HepG2 (cell line): ENCODE data around the gene KRTAP10-4. TPM values are rescaled to one million over a fixed set of nuclear protein-coding genes. Genes with fewer than 3 reads are reported as not detected.

Experiments
- ATAC-seq: fragments of 200-7000 bp; cut with Tn5 transposase; 3 replicates; pipeline ENCODE4 v1.9.1; 2020; ENCODE audit warnings: mild to moderate bottlenecking, moderate library complexity
- BruUV-seq: library from RNA; stranded (reverse); fragments of 400-500 nt; replicated peaks from 2 replicates; lab custom pipeline; 2021; lab: Mats Ljungman, UMichigan
- CTCF ChIA-PET: fragments of 300-600 bp; formaldehyde crosslinking; extraction: SDS; loops from one replicate; lab custom pipeline; 2021; ENCODE audit warnings: low total read pairs, inconsistent platforms, low intra/inter-chr PET ratio; lab: Yijun Ruan, JAX
- POLR2A ChIA-PET: fragments of 350-600 bp; sonication (Branson Sonifier 250); formaldehyde crosslinking; loops from one replicate; lab custom pipeline; 2020; ENCODE audit warnings: antibody characterized with exemption, inconsistent platforms; lab: Yijun Ruan, JAX
- DNase-seq: peaks from one replicate; pipeline ENCODE4 v3.0.0-alpha.2; 2015; ENCODE audit warnings: low spot score
- FAIRE-seq: peaks from 3 replicates; lab custom pipeline; 2011; peaks lifted over from hg19 to GRCh38; lab: Jason Lieb, UNC
- H2AFZ ChIP-seq: one replicate; pipeline ENCODE4 v1.6.1; 2011; ENCODE audit warnings: low read length, inconsistent platforms
- H3K27ac ChIP-seq: fragments of 300-600 bp; 3 replicates; pipeline ENCODE4 v1.8.0; 2011; ENCODE audit warnings: mixed run types, mild to moderate bottlenecking, mixed read lengths, low read length, inconsistent platforms; ENCODE audit not compliant: insufficient read depth; ENCODE audit errors: extremely low read length
- H3K27me3 ChIP-seq, 2 experiments: fragments of 200-600 bp in 1 of 2; 2 replicates in 1 of 2; 3 replicates in 1 of 2; pipeline versions ENCODE4 v1.6.0 to v1.8.0; 2011; ENCODE audit warnings: low read length in 2 of 2, mild to moderate bottlenecking in 2 of 2, moderate library complexity in 2 of 2, inconsistent platforms in 1 of 2; ENCODE audit not compliant: insufficient read depth in 2 of 2, control insufficient read depth in 1 of 2
- H3K36me3 ChIP-seq, 2 experiments: fragments of 200-600 bp in 1 of 2; replicated peaks in 1 of 2; 2 replicates in 1 of 2; 3 replicates in 1 of 2; pipeline versions ENCODE4 v1.5.1 to v1.8.0; 2011; ENCODE audit warnings: low read length in 2 of 2, inconsistent platforms in 1 of 2; ENCODE audit not compliant: insufficient read depth in 2 of 2, control insufficient read depth in 1 of 2
- H3K4me1 ChIP-seq: 2 replicates; pipeline ENCODE4 v1.5.1; 2012; ENCODE audit warnings: low read length, inconsistent platforms; ENCODE audit not compliant: insufficient read depth
- H3K4me2 ChIP-seq: 2 replicates; pipeline ENCODE4 v1.6.0; 2011; ENCODE audit warnings: low read depth, low read length, inconsistent platforms
- H3K4me3 ChIP-seq, 3 experiments: fragments of 200-600 bp in 1 of 3; sonication (generic), shearing (Covaris generic) in 1 of 3; replicated peaks in 1 of 3; 2 replicates each; pipeline ENCODE4 v1.5.1; 2011 to 2016; ENCODE audit warnings: low read length in 3 of 3, inconsistent platforms in 2 of 3, low read depth in 2 of 3, mild to moderate bottlenecking in 2 of 3, control low read depth in 1 of 3, mixed read lengths in 1 of 3; ENCODE audit not compliant: insufficient read depth in 1 of 3
- H3K79me2 ChIP-seq: one replicate; pipeline ENCODE4 v1.6.1; 2011; ENCODE audit warnings: low read length, inconsistent platforms; ENCODE audit not compliant: insufficient read depth
- H3K9ac ChIP-seq: 2 replicates; pipeline ENCODE4 v1.6.0; 2011; ENCODE audit warnings: mild to moderate bottlenecking, low read depth, low read length, inconsistent platforms; ENCODE audit not compliant: insufficient read depth
- H3K9me3 ChIP-seq: 2 replicates; pipeline ENCODE4 v1.5.1; 2012; ENCODE audit warnings: mild to moderate bottlenecking, low read length
- H4K20me1 ChIP-seq: 2 replicates; pipeline ENCODE4 v1.6.0; 2011; ENCODE audit warnings: inconsistent platforms, mild to moderate bottlenecking, low read length, moderate library complexity; ENCODE audit not compliant: insufficient read depth
- CEBPZ ChIP-seq: IDR thresholded peaks from 2 replicates; pipeline ENCODE4 v1.6.1; 2012; ENCODE audit warnings: low read length, improper control_type of control experiment
- DPF2 ChIP-seq: sonication (generic); formaldehyde crosslinking; IDR thresholded peaks from 2 replicates; pipeline ENCODE4 v1.4.0; 2020; ENCODE audit warnings: mild to moderate bottlenecking, low read depth, missing genetic modification reagents, borderline replicate concordance
- ETS1 ChIP-seq: sonication (generic); formaldehyde crosslinking; IDR thresholded peaks from 2 replicates; pipeline ENCODE4 v1.4.0; 2020; ENCODE audit warnings: missing genetic modification reagents
- HDAC1 ChIP-seq: sonication (generic); formaldehyde crosslinking; IDR thresholded peaks from 2 replicates; pipeline ENCODE4 v1.5.1; 2020; ENCODE audit warnings: mild to moderate bottlenecking, missing genetic modification reagents
- MTA3 ChIP-seq: sonication (generic); formaldehyde crosslinking; IDR thresholded peaks from 2 replicates; pipeline ENCODE4 v1.4.0; 2020; ENCODE audit warnings: missing genetic modification reagents
- PCBP1 ChIP-seq: fragments of 200-400 bp; formaldehyde crosslinking; IDR thresholded peaks from 2 replicates; pipeline ENCODE4 v1.6.1; 2017; ENCODE audit warnings: mild to moderate bottlenecking, low read depth, low read length, borderline replicate concordance
- RFX1 ChIP-seq: fragments of 450-650 bp; IDR thresholded peaks from 2 replicates; pipeline ENCODE4 v1.6.1; 2017
- SP5 ChIP-seq: IDR thresholded peaks from 2 replicates; pipeline ENCODE4 v1.6.1; 2016; ENCODE audit warnings: low read depth, borderline replicate concordance
- TEAD2 ChIP-seq: sonication (generic); formaldehyde crosslinking; IDR thresholded peaks from 2 replicates; pipeline ENCODE4 v1.9.0; 2021; ENCODE audit warnings: missing genetic modification reagents
- TEAD3 ChIP-seq: optimal IDR thresholded peaks from 2 replicates; pipeline ENCODE3; 2016; ENCODE audit warnings: borderline replicate concordance
- ZBTB7B ChIP-seq: sonication (generic); formaldehyde crosslinking; IDR thresholded peaks from 2 replicates; pipeline ENCODE4 v1.4.0; 2020; ENCODE audit warnings: missing genetic modification reagents
- ZNF354B ChIP-seq: sonication (generic); formaldehyde crosslinking; IDR thresholded peaks from 2 replicates; pipeline ENCODE4 v1.8.0; 2022; ENCODE audit warnings: mild to moderate bottlenecking, missing genetic modification reagents
- ZNF513 ChIP-seq: sonication (generic); formaldehyde crosslinking; conservative IDR thresholded peaks from 2 replicates; pipeline ENCODE4 v1.5.0; 2020; ENCODE audit warnings: missing genetic modification reagents
- ZNF816 ChIP-seq: sonication (generic); formaldehyde crosslinking; IDR thresholded peaks from 2 replicates; pipeline ENCODE4 v1.8.0; 2022; ENCODE audit warnings: missing genetic modification reagents, mild to moderate bottlenecking, borderline replicate concordance
- ZNF839 ChIP-seq: sonication (generic); formaldehyde crosslinking; IDR thresholded peaks from 2 replicates; pipeline ENCODE4 v1.4.0; 2020; ENCODE audit warnings: missing genetic modification reagents, mild to moderate bottlenecking, borderline replicate concordance
- WGBS: methylation state at CpG from one replicate; pipeline ENCODE4 v1.1.6; 2017; ENCODE audit warnings: low lambda C conversion rate; 5-methylcytosine and 5-hydroxymethylcytosine counted together
- in situ Hi-C: cut with HindIII; loops from 2 replicates; pipeline ENCODE4 v1.10.0; 2017; ENCODE audit warnings: low pct_unique_long_range_greater_than_20kb; ENCODE audit not compliant: extremely low pct_ligation_motif_present
- intact Hi-C: fragments of 100-400 bp; cut with micrococcal nuclease; formaldehyde crosslinking; loops from one replicate; pipeline ENCODE4 v1.10.0; 2022; ENCODE audit not compliant: unreplicated experiment
- polyA plus RNA-seq, 8 experiments: library from polyadenylated mRNA; depleted of rRNA in 3 of 8; stranded (reverse) in 7 of 8; unstranded in 1 of 8; fragments of >200 nt; fragmentation: Illumina TruSeq in 4 of 8; extraction: Trizol in 4 of 8; gene quantifications; 2 replicates each; pipeline versions ENCODE4 v1.2.1 to v1.2.3, GENCODE V29; 2011 to 2016; ENCODE audit warnings: low read depth in 4 of 8, missing spikeins in 1 of 8, mixed read lengths in 1 of 8; ENCODE audit not compliant: insufficient read depth in 1 of 8
- total RNA-seq, 5 experiments: library from RNA; depleted of rRNA; stranded (reverse); fragments of >200 nt; fragmentation: Illumina TruSeq; extraction: Trizol; gene quantifications; 2 replicates each; pipeline ENCODE4 v1.2.3, GENCODE V29; 2016; ENCODE audit warnings: low read depth in 1 of 5

The KRTAP10-4 gene
- total and polyA plus RNA-seq, 2 of the 13 experiments (the other 11 are each of a cell fraction or from before 2014, with no cell fraction given): not detected

GRCh38 chr21:44579056-44579832 lies 5.7 kb downstream of the KRTAP10-4 start:
- no peak for DNase-seq
- H2AFZ ChIP-seq: no peak overlapping the region
- ChIA-PET CTCF (no interaction called here), POLR2A (no interaction called here)
- H3K4me1 ChIP-seq: peaks cover 15% of the 10 kb centered on the region
- no peaks in the 10 kb centered on the region for H4K20me1 ChIP-seq
- H3K36me3 ChIP-seq: no peaks in the 10 kb centered on the region
- H3K9me3 ChIP-seq: peaks cover 13% of the 10 kb centered on the region
- TF ChIP-seq ZNF839: no peak
- no peak for TF ChIP-seq ZNF513
- no peak for TF ChIP-seq ZNF354B (CRISPR knock-in tag)
- no peak for TF ChIP-seq TEAD3
- no peak for TF ChIP-seq MTA3 (CRISPR knock-in tag)
- no peak for TF ChIP-seq HDAC1 (CRISPR knock-in tag)
- no peak for TF ChIP-seq CEBPZ
- TF ChIP-seq RFX1: no peak
- no peak for TF ChIP-seq ZBTB7B (CRISPR knock-in tag)
- TF ChIP-seq PCBP1: no peak
- no peak for TF ChIP-seq TEAD2 (CRISPR knock-in tag)
- TF ChIP-seq ZNF816 (CRISPR knock-in tag): no peak
- TF ChIP-seq SP5 (CRISPR knock-in tag): no peak
- no peak for TF ChIP-seq DPF2 (CRISPR knock-in tag)
- TF ChIP-seq ETS1 (CRISPR knock-in tag): no peak
- H3K27ac ChIP-seq: no peak overlapping the region
- in situ Hi-C loops: no loop called here
- intact Hi-C loops: no loop called here
- H3K27me3 ChIP-seq: no peaks in the 10 kb centered on the region
- 49% methylated on average over 13 of the region's 22 CpGs for WGBS
- no peak for FAIRE-seq
- BruUV-seq: no TSS peak
- H3K9ac ChIP-seq: no peak overlapping the region
- no peak overlapping the region for H3K4me3 ChIP-seq
- no peaks in the 10 kb centered on the region for H3K79me2 ChIP-seq
- no peak overlapping the region for H3K4me2 ChIP-seq
- no peak for ATAC-seq
